Measurements from ENCODE around the gene KCNH5.

KCNH5 gene

DNA sequence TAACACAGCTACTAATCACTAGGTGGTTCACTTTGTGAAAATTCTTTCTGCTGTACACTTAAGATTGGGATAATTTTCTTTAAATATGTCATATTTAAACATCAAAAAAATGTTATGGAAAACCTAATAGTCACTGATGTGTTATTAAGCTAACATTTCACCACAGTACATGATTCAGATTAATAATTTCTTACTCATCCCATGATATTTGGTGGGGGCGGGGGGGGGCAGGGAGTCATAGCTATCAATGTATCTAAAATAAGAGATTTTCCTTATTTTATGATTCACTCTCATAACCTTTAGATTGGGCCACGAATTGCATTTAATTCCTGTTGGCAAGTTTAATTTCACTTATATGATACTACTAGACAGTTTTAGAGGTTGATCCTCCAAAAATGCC, 88.8 kb downstream of the KCNH5 start:
- no peak for DNase-seq (ENCODE audit: low read depth)
- TF ChIP-seq, protein P1, sequence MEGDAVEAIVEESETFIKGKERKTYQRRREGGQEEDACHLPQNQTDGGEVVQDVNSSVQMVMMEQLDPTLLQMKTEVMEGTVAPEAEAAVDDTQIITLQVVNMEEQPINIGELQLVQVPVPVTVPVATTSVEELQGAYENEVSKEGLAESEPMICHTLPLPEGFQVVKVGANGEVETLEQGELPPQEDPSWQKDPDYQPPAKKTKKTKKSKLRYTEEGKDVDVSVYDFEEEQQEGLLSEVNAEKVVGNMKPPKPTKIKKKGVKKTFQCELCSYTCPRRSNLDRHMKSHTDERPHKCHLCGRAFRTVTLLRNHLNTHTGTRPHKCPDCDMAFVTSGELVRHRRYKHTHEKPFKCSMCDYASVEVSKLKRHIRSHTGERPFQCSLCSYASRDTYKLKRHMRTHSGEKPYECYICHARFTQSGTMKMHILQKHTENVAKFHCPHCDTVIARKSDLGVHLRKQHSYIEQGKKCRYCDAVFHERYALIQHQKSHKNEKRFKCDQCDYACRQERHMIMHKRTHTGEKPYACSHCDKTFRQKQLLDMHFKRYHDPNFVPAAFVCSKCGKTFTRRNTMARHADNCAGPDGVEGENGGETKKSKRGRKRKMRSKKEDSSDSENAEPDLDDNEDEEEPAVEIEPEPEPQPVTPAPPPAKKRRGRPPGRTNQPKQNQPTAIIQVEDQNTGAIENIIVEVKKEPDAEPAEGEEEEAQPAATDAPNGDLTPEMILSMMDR (IDR thresholded peaks at IDR 0.05; ENCODE audit: low read depth, low read length, missing control alignments), result no peak
- H3K4me3 ChIP-seq (ENCODE audit: low read depth, low read length), result no peak overlapping the region

DNA sequence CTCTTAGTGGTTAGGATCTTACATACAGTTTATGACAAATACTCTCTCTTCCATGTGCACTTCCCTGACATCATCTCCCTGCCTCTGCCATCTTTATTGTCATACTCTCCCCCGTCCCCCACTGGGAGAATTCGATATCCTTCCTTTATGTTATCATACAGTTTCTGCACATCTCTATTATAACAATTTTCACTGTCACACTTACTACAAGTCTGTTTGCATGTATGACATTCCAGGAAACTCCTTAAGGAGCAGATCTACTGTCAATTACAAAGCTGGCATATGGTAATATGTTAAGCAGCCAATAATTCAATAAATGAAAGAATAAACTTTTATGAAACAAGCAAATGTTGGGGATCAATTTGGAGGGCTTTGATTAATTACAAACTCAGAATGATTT, 91.1 kb downstream of the KCNH5 start:
- no peak overlapping the region for H3K4me3 ChIP-seq (ENCODE audit: low read depth, low read length)
- no peak for DNase-seq (ENCODE audit: low read depth)
- TF ChIP-seq, protein P1 (IDR thresholded peaks at IDR 0.05; ENCODE audit: low read depth, low read length, missing control alignments), result no peak

DNA sequence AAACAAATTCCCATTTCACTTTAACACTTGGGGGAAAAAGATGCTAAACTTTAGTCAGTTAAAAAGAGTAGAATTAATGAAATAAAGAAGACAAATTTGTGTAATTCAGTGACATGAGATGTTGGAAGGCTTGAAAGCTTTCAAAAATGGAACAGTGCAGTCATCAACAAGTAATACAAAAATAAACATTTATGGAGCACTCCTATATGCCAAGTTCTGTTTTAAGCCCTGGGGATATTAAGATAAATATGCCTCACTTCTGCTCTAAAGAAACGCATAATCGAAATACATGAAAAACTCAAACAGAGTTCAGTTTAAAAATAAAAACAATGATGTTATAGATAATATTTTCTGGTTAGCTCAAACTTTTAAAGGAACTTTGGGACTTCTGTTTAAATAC, 93.0 kb downstream of the KCNH5 start:
- no peak for DNase-seq (ENCODE audit: low read depth)
- TF ChIP-seq, protein P1 (IDR thresholded peaks at IDR 0.05; ENCODE audit: low read depth, low read length, missing control alignments), result no peak
- no peak overlapping the region for H3K4me3 ChIP-seq (ENCODE audit: low read depth, low read length)

DNA sequence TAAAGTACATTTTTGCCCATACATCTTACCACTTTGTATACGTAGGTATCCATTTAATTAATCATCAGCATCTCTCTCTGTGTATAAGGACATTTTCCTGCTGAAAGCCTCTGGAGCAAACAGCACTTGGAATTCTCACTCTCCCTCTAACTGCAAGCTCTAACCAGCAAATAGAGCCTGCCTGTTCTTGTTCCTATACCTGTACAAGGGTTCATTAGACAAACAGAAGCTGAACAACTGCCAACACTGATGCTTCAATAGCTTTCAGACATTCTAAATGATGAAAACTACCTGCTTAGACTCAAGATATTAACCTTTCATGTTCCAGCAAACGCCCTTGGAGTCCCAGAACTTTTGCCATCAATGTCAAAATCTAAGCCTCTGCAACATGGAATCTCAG, 98.0 kb downstream of the KCNH5 start:
- no peak overlapping the region for H3K4me3 ChIP-seq (ENCODE audit: low read depth, low read length)
- no peak for DNase-seq (ENCODE audit: low read depth)
- TF ChIP-seq, protein P1 (IDR thresholded peaks at IDR 0.05; ENCODE audit: low read depth, low read length, missing control alignments), result no peak

DNA sequence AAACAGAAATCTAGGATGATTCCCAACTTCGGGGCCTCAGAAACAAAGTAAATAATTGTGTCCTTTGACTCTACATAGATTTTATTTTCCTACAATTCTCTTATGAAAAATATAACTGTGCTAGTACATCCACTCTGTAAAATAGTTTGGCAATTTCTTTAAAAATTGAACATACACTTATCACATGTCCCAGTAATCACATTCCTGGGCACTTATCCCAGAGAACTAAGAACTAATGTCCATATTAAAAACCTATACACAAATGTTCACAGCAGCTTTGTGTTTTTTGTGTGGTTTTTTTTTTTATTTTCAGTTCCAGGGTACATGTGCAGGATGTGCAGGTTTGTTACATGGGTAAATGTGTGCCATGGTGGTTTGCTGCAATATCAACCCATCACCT, 99.0 kb downstream of the KCNH5 start:
- DNase-seq (ENCODE audit: low read depth), result no peak
- TF ChIP-seq, protein P1 (IDR thresholded peaks at IDR 0.05; ENCODE audit: low read depth, low read length, missing control alignments), result no peak
- H3K4me3 ChIP-seq (ENCODE audit: low read depth, low read length), result no peak overlapping the region

DNA sequence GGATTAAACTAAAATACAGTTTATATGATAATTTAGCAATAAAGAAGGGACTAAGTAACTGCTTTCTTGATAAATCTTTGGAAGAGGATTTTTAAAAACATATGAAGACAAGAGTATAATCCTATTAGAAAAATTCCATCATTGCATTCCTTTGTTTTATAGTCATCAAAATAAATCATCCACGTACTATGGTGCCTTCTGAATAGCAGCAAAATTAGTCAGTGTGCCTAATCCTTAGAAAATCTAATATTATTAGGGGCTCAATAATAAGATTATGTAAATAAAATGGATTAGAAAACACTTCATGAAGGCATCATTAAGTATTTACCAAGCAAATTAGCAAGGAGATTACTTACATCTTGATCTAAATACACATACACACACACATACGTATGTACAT, 102.1 kb downstream of the KCNH5 start:
- TF ChIP-seq, protein P1 (IDR thresholded peaks at IDR 0.05; ENCODE audit: low read depth, low read length, missing control alignments), result no peak
- H3K4me3 ChIP-seq (ENCODE audit: low read depth, low read length), result no peak overlapping the region
- DNase-seq (ENCODE audit: low read depth), result no peak

DNA sequence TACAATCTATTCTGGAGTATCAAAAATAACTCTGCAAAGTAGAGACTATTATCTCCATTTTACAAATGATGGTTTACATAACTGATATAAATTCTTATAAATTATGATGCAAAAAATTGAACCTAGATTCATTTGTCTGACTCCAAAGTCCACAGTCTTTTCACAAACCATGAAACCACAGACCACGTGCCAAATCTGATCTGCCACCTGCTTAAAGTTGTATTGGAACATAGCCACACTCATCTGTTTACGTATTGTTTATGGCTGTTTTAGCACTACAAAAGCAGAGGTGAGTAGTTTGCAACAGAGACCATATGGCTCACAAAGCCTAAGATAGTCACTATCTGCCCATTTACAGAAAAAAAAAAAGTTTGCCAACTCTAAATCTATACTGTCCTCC, 105.3 kb downstream of the KCNH5 start:
- H3K4me3 ChIP-seq (ENCODE audit: low read depth, low read length), result no peak overlapping the region
- TF ChIP-seq, protein P1 (IDR thresholded peaks at IDR 0.05; ENCODE audit: low read depth, low read length, missing control alignments), result no peak
- no peak for DNase-seq (ENCODE audit: low read depth)
